ENCODE results near the gene DNAAF6.

GRCh38 chrX:107199491-107199890 lies 6.9 kb upstream of the DNAAF6 start:
- TF ChIP-seq EZH2 (optimal IDR thresholded peaks at IDR 0.05; ENCODE audit: low read depth, low read length) (no peak), CTCF (IDR thresholded peaks at IDR 0.05; ENCODE audit: low read length) (no peak), EZH2phosphoT487 (IDR thresholded peaks at IDR 0.05; ENCODE audit: low read length) (no peak)
